ENCODE measurements around the gene LMTK2. TPM values are rescaled to one million over a fixed set of nuclear protein-coding genes. Genes with fewer than 3 reads are reported as not detected.

Gene LMTK2
- total RNA-seq, 1 experiment from 2014 or later, result 17.8 TPM

DNA sequence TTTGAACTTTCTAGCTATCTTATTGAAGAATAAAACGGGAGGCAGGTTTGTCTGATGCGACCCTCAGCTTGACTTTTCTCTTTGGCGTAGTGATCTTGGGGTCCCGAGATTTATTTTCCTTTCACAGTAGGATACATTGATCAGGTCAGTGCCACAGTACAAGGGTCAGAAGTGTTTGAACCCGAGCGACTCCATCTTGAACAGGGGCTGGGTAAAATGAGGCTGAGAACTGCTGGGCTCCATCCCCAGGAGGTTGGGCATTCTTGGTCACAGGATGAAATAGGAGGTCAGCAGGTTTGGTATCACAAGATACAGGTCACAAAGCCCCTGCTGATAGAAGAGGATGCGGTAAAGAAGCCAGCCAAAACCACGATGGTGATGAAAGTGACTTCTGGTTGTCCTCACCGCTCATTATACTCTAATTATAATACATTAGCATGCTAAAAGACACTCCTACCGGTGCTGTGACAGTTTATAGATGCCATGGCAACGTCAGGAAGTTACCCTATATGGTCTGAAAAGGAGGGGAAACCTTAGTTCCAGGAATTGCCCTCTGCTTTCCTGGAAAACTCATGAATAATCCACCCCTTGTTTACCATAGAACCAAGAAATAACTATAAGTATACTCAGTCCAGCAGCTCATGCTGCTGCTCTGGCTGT lies 148.4 kb downstream of the LMTK2 start:
- intact Hi-C loops (cut with micrococcal nuclease), result no loop called here
- H4K20me1 ChIP-seq (ENCODE audit: insufficient read depth), result no peaks in the 10 kb centered on the region
- ChIA-PET CTCF (interaction anchor here (1.3 kb wide), 1 partner anchor 11 kb away, joined by 3 read pairs; no protein-coding TSS in a partner anchor), RAD21 (ENCODE audit: low non-redundant PET in 1 of 2, low total read pairs in 2 of 2, uncharacterized antibody in 2 of 2, unreplicated experiment in 2 of 2) (no interaction called here), POLR2A (no interaction called here)
- H3K4me3 ChIP-seq (replicated peaks in 1 of 2; ENCODE audit: low read depth in 1 of 2, low read length in 2 of 2), result no peak overlapping the region
- peaks cover 31% of the 10 kb centered on the region for H3K79me2 ChIP-seq (ENCODE audit: insufficient read depth, low read length)
- no peak overlapping the region for H2AFZ ChIP-seq (ENCODE audit: low read depth, low read length, poor library complexity, severe bottlenecking)
- DNase-seq (ENCODE audit: low read depth, low spot score) (no peak), ATAC-seq (no peak)
- H3K9me3 ChIP-seq (ENCODE audit: control insufficient read depth in 1 of 2, insufficient read depth in 1 of 2, low read depth in 1 of 2, low read length in 2 of 2), result no peaks in the 10 kb centered on the region
- BruUV-seq (replicated peaks), result no TSS peak
- H3K27me3 ChIP-seq (ENCODE audit: insufficient read depth, low read length), result no peaks in the 10 kb centered on the region
- H3K9ac ChIP-seq (ENCODE audit: low read length), result no peak overlapping the region
- H3K27ac ChIP-seq (ENCODE audit: low read depth, low read length), result no peak overlapping the region
- peaks cover 14 to 22% of the 10 kb centered on the region in 2 experiments for H3K4me1 ChIP-seq (ENCODE audit: control insufficient read depth in 1 of 2, insufficient read depth in 2 of 2, low read length in 2 of 2)
- H3K36me3 ChIP-seq (ENCODE audit: control insufficient read depth in 1 of 2, insufficient read depth in 2 of 2, low read length in 2 of 2), result no peaks in the 10 kb centered on the region
- H3K9me2 ChIP-seq (ENCODE audit: insufficient read depth), result no peaks in the 10 kb centered on the region
- no peak for TF ChIP-seq SP1 (IDR thresholded peaks at IDR 0.05; ENCODE audit: low read depth)
- no peak for TF ChIP-seq POLR2A (IDR thresholded peaks at IDR 0.05; ENCODE audit: borderline replicate concordance, extremely low read depth, insufficient read depth, insufficient read length)
- TF ChIP-seq EZH2phosphoT487 (IDR thresholded peaks at IDR 0.05; ENCODE audit: borderline replicate concordance), result no peak
- TF ChIP-seq CEBPB (IDR thresholded peaks at IDR 0.05; ENCODE audit: low read depth), result no peak
- no peak for TF ChIP-seq JUND (IDR thresholded peaks at IDR 0.05)
- TF ChIP-seq SRF (IDR thresholded peaks at IDR 0.05; ENCODE audit: low read depth), result no peak
- no peak for TF ChIP-seq TCF7L2 (IDR thresholded peaks at IDR 0.05; ENCODE audit: borderline replicate concordance, extremely low read depth, insufficient read depth, insufficient read length)
- no peak for TF ChIP-seq ZNF274 (IDR thresholded peaks at IDR 0.05; ENCODE audit: low read depth, low read length)
- TF ChIP-seq FOSL1 (IDR thresholded peaks at IDR 0.05; ENCODE audit: low read depth), result no peak
- TF ChIP-seq EGR1 (IDR thresholded peaks at IDR 0.05; ENCODE audit: low read depth), result no peak
- no peak overlapping the region for H3K4me2 ChIP-seq (ENCODE audit: low read length)

DNA sequence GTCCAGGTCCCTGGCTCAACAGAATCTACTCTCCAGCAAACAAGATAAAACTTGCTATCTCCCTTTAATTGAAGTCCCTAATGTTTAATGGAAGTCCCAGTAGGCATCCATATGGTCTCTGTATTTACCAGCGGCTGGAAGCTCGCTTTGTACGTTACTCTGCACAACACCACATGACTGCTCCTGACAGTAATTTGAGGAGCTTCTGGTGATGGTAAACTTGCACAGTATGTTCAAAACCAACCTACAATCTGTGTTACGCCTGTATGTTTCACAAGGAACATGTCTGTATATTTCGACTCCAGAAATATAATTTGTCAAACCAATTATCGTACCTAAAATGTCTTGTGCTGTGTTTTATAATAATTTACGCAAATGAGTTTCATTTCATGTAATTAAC lies 149.8 kb downstream of the LMTK2 start:
- Histone ChIP-seq H3K36me3 (ENCODE audit: control insufficient read depth in 1 of 2, insufficient read depth in 2 of 2, low read length in 2 of 2) (no peaks in the 10 kb centered on the region), H3K9ac (ENCODE audit: low read length) (no peak overlapping the region), H3K4me3 (replicated peaks in 1 of 2; ENCODE audit: low read depth in 1 of 2, low read length in 2 of 2) (no peak overlapping the region), H3K4me2 (ENCODE audit: low read length) (no peak overlapping the region), H3K27ac (ENCODE audit: low read depth, low read length) (no peak overlapping the region), H3K9me3 (ENCODE audit: control insufficient read depth in 1 of 2, insufficient read depth in 1 of 2, low read depth in 1 of 2, low read length in 2 of 2) (no peaks in the 10 kb centered on the region), H3K4me1 (ENCODE audit: control insufficient read depth in 1 of 2, insufficient read depth in 2 of 2, low read length in 2 of 2) (peaks cover 5 to 12% of the 10 kb centered on the region in 2 experiments; a peak in 3 of 4 replicates), H3K79me2 (ENCODE audit: insufficient read depth, low read length) (peaks cover 28% of the 10 kb centered on the region), H3K27me3 (ENCODE audit: insufficient read depth, low read length) (no peaks in the 10 kb centered on the region), H4K20me1 (ENCODE audit: insufficient read depth) (no peaks in the 10 kb centered on the region), H3K9me2 (ENCODE audit: insufficient read depth) (no peaks in the 10 kb centered on the region), H2AFZ (ENCODE audit: low read depth, low read length, poor library complexity, severe bottlenecking) (no peak overlapping the region)
- ChIA-PET POLR2A (no interaction called here), RAD21 (ENCODE audit: low non-redundant PET in 1 of 2, low total read pairs in 2 of 2, uncharacterized antibody in 2 of 2, unreplicated experiment in 2 of 2) (no interaction called here), CTCF (no interaction called here)
- no peak for ATAC-seq
- TF ChIP-seq, protein P1, sequence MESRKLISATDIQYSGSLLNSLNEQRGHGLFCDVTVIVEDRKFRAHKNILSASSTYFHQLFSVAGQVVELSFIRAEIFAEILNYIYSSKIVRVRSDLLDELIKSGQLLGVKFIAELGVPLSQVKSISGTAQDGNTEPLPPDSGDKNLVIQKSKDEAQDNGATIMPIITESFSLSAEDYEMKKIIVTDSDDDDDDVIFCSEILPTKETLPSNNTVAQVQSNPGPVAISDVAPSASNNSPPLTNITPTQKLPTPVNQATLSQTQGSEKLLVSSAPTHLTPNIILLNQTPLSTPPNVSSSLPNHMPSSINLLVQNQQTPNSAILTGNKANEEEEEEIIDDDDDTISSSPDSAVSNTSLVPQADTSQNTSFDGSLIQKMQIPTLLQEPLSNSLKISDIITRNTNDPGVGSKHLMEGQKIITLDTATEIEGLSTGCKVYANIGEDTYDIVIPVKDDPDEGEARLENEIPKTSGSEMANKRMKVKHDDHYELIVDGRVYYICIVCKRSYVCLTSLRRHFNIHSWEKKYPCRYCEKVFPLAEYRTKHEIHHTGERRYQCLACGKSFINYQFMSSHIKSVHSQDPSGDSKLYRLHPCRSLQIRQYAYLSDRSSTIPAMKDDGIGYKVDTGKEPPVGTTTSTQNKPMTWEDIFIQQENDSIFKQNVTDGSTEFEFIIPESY (IDR thresholded peaks at IDR 0.05; ENCODE audit: extremely low read depth, insufficient replicate concordance, low read length), result no peak
- no peak for DNase-seq (ENCODE audit: low read depth, low spot score)
- intact Hi-C loops (cut with micrococcal nuclease), result no loop called here
- BruUV-seq (replicated peaks), result no TSS peak

Data from HCT116 (cell line).